IPS-18a (cell line): Measurements from ENCODE around the gene GOSR1.
A peak's percentile ranks its signal among the peaks of the same experiment; 100 is the strongest.
"Not testable (repeated sequence)": the region's sequence is repeated elsewhere in the genome, so short reads cannot be mapped to it uniquely, and the experiment has no call there.

Experiments used
- H3K27ac ChIP-seq: one replicate; pipeline ENCODE4 v1.5.1; 2013; ENCODE audit warnings: low read length
- H3K27me3 ChIP-seq: one replicate; pipeline ENCODE4 v1.6.1; 2013; ENCODE audit warnings: mild to moderate bottlenecking, low read length; ENCODE audit not compliant: control insufficient read depth, insufficient read depth
- H3K36me3 ChIP-seq: one replicate; pipeline ENCODE4 v1.6.1; 2013; ENCODE audit warnings: low read depth, low read length; ENCODE audit not compliant: control insufficient read depth
- H3K4me1 ChIP-seq: one replicate; pipeline ENCODE4 v1.6.1; 2013; ENCODE audit warnings: low read depth, low read length; ENCODE audit not compliant: control insufficient read depth
- H3K4me3 ChIP-seq: one replicate; pipeline ENCODE4 v1.5.1; 2013; ENCODE audit warnings: low read length
- H3K9ac ChIP-seq: one replicate; pipeline ENCODE4 v1.6.1; 2013; ENCODE audit warnings: mild to moderate bottlenecking, low read length, moderate library complexity
- H3K9me3 ChIP-seq: one replicate; pipeline ENCODE4 v1.6.1; 2013; ENCODE audit warnings: low read depth, low read length; ENCODE audit not compliant: control insufficient read depth

Gene GOSR1

GRCh38 chr17:30477083-30477773 lies at the start of gene GOSR1:
GOSR1 (plus strand) TSS chr17:30477408; CDS start chr17:30477434, 26 bp downstream.
- peaks cover 6% of the 10 kb centered on the region for H3K4me1 ChIP-seq
- H3K9ac ChIP-seq: peak within 1 kb of the TSS; percentile 99

DNA sequence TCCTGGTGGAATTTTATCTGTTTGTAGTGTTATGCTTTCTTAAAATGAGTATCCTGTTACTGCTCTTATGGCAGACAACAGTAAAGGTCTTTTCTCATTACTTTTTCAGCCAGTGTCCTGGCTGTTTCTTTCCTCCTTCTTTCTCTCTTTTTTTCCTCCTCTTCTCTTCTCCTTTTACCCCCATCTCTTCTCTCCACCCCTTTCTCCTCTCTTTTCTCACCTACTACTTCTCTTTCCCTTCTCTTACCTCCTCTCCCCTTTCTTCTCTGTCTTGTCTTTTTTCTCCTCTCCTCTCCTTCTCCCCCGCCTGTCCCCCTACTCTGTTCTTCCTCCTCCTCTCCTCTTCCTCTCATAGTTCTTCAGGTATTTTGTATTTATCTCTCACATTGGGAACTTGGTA lies 49.6 kb upstream of the GOSR1 start:
- peaks cover 13% of the 10 kb centered on the region for H3K36me3 ChIP-seq
- H3K9ac ChIP-seq: no peak overlapping the region
- no peak overlapping the region for H3K27ac ChIP-seq
- no peak overlapping the region for H3K4me3 ChIP-seq
- H3K9me3 ChIP-seq: no peaks in the 10 kb centered on the region
- H3K27me3 ChIP-seq: no peaks in the 10 kb centered on the region
- peaks cover 7% of the 10 kb centered on the region for H3K4me1 ChIP-seq

More at GRCh38 chr17:30477083-30477773, at the start of gene GOSR1:
- Histone ChIP-seq H3K9me3 (no peaks in the 10 kb centered on the region), H3K27ac (peak within 1 kb of the TSS; percentile 94), H3K27me3 (no peaks in the 10 kb centered on the region), H3K4me3 (peak within 1 kb of the TSS; percentile 99), H3K36me3 (peaks cover 16% of the 10 kb centered on the region)

GRCh38 chr17:30429155-30429554 lies 48.1 kb upstream of the GOSR1 start:
- Histone ChIP-seq H3K36me3 (peaks cover 6% of the 10 kb centered on the region), H3K4me1 (peaks cover 7% of the 10 kb centered on the region), H3K9me3 (no peaks in the 10 kb centered on the region), H3K9ac (no peak overlapping the region), H3K27me3 (no peaks in the 10 kb centered on the region), H3K27ac (no peak overlapping the region), H3K4me3 (no peak overlapping the region)

GRCh38 chr17:30433514-30433913 lies 43.7 kb upstream of the GOSR1 start:
- Histone ChIP-seq H3K9me3 (no peaks in the 10 kb centered on the region), H3K27me3 (no peaks in the 10 kb centered on the region), H3K27ac (no peak overlapping the region), H3K4me3 (no peak overlapping the region), H3K4me1 (no peaks in the 10 kb centered on the region), H3K9ac (no peak overlapping the region), H3K36me3 (peaks cover 6% of the 10 kb centered on the region)

DNA sequence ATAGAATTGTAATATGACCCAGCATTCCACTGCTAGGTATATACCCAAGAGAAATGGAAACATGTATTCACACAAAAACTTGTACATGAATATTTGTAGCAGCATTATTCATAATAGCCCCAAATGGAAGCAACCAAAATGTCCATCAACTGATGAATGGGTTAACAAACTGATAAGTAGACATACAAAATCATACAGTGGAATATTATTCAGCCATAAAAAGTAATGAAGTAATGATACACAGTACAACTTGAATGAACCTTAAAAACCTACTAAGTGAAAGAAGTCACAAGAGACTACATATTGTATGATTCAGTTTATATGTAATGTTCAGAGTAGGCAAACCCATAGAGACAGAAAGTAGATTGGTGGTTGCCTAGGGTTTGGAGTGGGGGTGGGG lies 40.5 kb upstream of the GOSR1 start:
- Histone ChIP-seq H3K27ac (no peak overlapping the region), H3K4me3 (no peak overlapping the region), H3K36me3 (peaks cover 6% of the 10 kb centered on the region), H3K4me1 (no peaks in the 10 kb centered on the region), H3K9ac (no peak overlapping the region), H3K9me3 (no peaks in the 10 kb centered on the region), H3K27me3 (no peaks in the 10 kb centered on the region)

GRCh38 chr17:30443721-30444120 lies 33.5 kb upstream of the GOSR1 start:
- Histone ChIP-seq H3K9ac (no peak overlapping the region), H3K27ac (no peak overlapping the region), H3K27me3 (no peaks in the 10 kb centered on the region), H3K4me3 (no peak overlapping the region), H3K9me3 (no peaks in the 10 kb centered on the region), H3K36me3 (no peaks in the 10 kb centered on the region), H3K4me1 (no peaks in the 10 kb centered on the region)

DNA sequence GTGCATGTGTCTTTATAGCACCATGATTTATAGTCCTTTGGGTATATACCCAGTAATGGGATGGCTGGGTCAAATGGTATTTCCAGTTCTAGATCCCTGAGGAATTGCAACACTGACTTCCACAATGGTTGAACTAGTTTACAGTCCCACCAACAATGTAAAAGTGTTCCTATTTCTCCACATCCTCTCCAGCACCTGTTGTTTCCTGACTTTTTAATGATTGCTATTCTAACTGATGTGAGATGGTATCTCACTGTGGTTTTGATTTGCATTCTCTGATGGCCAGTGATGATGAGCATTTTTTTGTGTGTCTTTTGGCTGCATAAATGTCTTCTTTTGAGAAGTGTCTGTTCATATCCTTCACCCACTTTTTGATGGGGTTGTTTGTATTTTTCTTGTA lies 30.6 kb upstream of the GOSR1 start:
- not testable (repeated sequence) for H3K4me1 ChIP-seq, H3K36me3 ChIP-seq, H3K27ac ChIP-seq, H3K4me3 ChIP-seq, H3K9ac ChIP-seq, H3K9me3 ChIP-seq, H3K27me3 ChIP-seq

- no peak overlapping the region for H3K27ac ChIP-seq
- no peak overlapping the region for H3K9ac ChIP-seq
- H3K27me3 ChIP-seq: no peaks in the 10 kb centered on the region
- no peaks in the 10 kb centered on the region for H3K36me3 ChIP-seq
- H3K9me3 ChIP-seq: no peaks in the 10 kb centered on the region
- H3K4me1 ChIP-seq: no peaks in the 10 kb centered on the region
- no peak overlapping the region for H3K4me3 ChIP-seq
Observed at GRCh38 chr17:30449480-30449879, 27.7 kb upstream of the GOSR1 start.

DNA sequence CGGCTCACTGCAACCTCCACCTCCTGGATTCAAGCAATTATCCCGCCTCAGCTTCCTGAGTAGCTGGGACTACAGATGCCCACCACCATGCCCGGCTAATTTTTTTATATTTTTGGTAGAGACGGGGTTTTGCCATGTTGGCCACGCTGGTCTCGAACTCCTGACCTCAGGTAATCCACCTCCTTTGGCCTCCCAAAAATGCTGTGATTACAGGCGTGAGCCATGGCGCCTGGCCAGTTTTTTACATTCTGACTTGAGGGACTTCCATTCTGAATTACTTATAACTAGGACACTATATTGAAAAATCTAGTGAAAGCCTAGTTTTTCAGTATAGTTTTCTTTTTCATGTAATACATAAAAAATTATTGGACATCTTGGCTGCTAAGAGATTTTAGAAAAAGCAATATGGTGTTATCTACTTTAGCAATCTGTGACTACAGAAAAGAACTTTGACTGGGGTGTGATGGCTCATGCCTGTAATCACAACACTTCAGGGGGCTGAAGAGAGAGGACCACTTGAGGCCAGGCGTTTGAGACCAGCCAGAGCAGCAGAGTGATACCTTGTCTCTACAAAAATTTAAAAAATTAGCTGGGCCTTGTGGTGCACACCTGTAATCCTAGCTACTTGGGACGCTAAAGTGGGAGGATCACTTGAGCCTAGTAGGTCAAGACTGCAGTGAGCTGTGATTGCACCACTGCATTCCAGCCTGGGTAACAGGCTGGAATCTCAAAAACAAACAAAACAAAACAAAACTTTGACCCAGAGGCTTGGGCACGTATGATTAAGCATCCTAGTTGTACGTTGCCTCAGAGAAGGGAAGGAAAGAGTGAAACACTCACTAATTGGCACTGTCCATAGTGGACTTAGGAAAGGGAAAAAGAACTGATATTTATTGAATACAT lies 26.8 kb upstream of the GOSR1 start:
- Histone ChIP-seq H3K36me3 (no peaks in the 10 kb centered on the region), H3K9me3 (no peaks in the 10 kb centered on the region), H3K27ac (no peak overlapping the region), H3K4me1 (no peaks in the 10 kb centered on the region), H3K27me3 (no peaks in the 10 kb centered on the region), H3K4me3 (no peak overlapping the region), H3K9ac (no peak overlapping the region)

- no peak overlapping the region for H3K27ac ChIP-seq
- H3K9me3 ChIP-seq: no peaks in the 10 kb centered on the region
- H3K4me3 ChIP-seq: no peak overlapping the region
- no peak overlapping the region for H3K9ac ChIP-seq
- H3K4me1 ChIP-seq: no peaks in the 10 kb centered on the region
- no peaks in the 10 kb centered on the region for H3K27me3 ChIP-seq
- no peaks in the 10 kb centered on the region for H3K36me3 ChIP-seq
Observed at GRCh38 chr17:30454635-30455034, 22.6 kb upstream of the GOSR1 start.

- peaks cover 11% of the 10 kb centered on the region for H3K36me3 ChIP-seq
Observed at GRCh38 chr17:30458371-30458770, 18.8 kb upstream of the GOSR1 start.

More at GRCh38 chr17:30458371-30458770, 18.8 kb upstream of the GOSR1 start:
- Histone ChIP-seq H3K27ac (no peak overlapping the region), H3K9me3 (no peaks in the 10 kb centered on the region), H3K4me3 (no peak overlapping the region), H3K27me3 (no peaks in the 10 kb centered on the region), H3K4me1 (no peaks in the 10 kb centered on the region), H3K9ac (no peak overlapping the region)
